DMS114 treated with DMSO at 0.1 percent for 48 hours (cell line): ENCODE results near the gene TRIM33.
"Not testable (repeated sequence)": the region's sequence is repeated elsewhere in the genome, so short reads cannot be mapped to it uniquely, and the experiment has no call there.

ENCODE experiments used
- DNase-seq: peaks from one replicate; lab custom pipeline; 2025; ENCODE audit not compliant: unreplicated experiment; lab: John Stamatoyannopoulos, UW

TRIM33 gene

GRCh38 chr1:114510274-114511031, 550 bp downstream of the TRIM33 start:
- no peak for DNase-seq

GRCh38 chr1:114509596-114510273, 1.3 kb downstream of the TRIM33 start:
- DNase-seq = no peak

- no peak for DNase-seq
Measured at GRCh38 chr1:114508386-114508898, 2.6 kb downstream of the TRIM33 start.

- DNase-seq = no peak
Measured at GRCh38 chr1:114507513-114507912, 3.5 kb downstream of the TRIM33 start.

- DNase-seq = no peak
Measured at GRCh38 chr1:114505148-114505561, 5.8 kb downstream of the TRIM33 start.

- no peak for DNase-seq
Measured at GRCh38 chr1:114503916-114504422, 7.0 kb downstream of the TRIM33 start.

GRCh38 chr1:114502080-114502479, 8.9 kb downstream of the TRIM33 start:
- DNase-seq = no peak

- no peak for DNase-seq
Measured at GRCh38 chr1:114499478-114499877, 11.5 kb downstream of the TRIM33 start.

GRCh38 chr1:114496089-114496488, 14.9 kb downstream of the TRIM33 start:
- no peak for DNase-seq

GRCh38 chr1:114495486-114495885, 15.5 kb downstream of the TRIM33 start:
- DNase-seq = no peak

- DNase-seq = no peak
Measured at GRCh38 chr1:114492978-114493377, 18.0 kb downstream of the TRIM33 start.

GRCh38 chr1:114490274-114490693, 20.7 kb downstream of the TRIM33 start:
- DNase-seq = no peak

GRCh38 chr1:114488739-114489138, 22.3 kb downstream of the TRIM33 start:
- no peak for DNase-seq

- DNase-seq = no peak
Measured at GRCh38 chr1:114485286-114485685, 25.7 kb downstream of the TRIM33 start.

- no peak for DNase-seq
Measured at GRCh38 chr1:114482585-114482984, 28.4 kb downstream of the TRIM33 start.

- DNase-seq = not testable (repeated sequence)
Measured at GRCh38 chr1:114479636-114480035, 31.4 kb downstream of the TRIM33 start.

GRCh38 chr1:114479134-114479533, 31.9 kb downstream of the TRIM33 start:
- no peak for DNase-seq

- DNase-seq = no peak
Measured at GRCh38 chr1:114473796-114474195, 37.2 kb downstream of the TRIM33 start.

GRCh38 chr1:114472408-114472807, 38.6 kb downstream of the TRIM33 start:
- DNase-seq = no peak

GRCh38 chr1:114470681-114471080, 40.3 kb downstream of the TRIM33 start:
- no peak for DNase-seq

- DNase-seq = no peak
Measured at GRCh38 chr1:114468710-114469468, 42.1 kb downstream of the TRIM33 start.
